Right hindlimb (tissue), 1 donor: Measurements from ENCODE around the gene COL4A2.

Experiments used
- DNase-seq: peaks from one replicate; pipeline ENCODE4 v3.0.0-alpha.2; 2018

COL4A2 gene

DNA sequence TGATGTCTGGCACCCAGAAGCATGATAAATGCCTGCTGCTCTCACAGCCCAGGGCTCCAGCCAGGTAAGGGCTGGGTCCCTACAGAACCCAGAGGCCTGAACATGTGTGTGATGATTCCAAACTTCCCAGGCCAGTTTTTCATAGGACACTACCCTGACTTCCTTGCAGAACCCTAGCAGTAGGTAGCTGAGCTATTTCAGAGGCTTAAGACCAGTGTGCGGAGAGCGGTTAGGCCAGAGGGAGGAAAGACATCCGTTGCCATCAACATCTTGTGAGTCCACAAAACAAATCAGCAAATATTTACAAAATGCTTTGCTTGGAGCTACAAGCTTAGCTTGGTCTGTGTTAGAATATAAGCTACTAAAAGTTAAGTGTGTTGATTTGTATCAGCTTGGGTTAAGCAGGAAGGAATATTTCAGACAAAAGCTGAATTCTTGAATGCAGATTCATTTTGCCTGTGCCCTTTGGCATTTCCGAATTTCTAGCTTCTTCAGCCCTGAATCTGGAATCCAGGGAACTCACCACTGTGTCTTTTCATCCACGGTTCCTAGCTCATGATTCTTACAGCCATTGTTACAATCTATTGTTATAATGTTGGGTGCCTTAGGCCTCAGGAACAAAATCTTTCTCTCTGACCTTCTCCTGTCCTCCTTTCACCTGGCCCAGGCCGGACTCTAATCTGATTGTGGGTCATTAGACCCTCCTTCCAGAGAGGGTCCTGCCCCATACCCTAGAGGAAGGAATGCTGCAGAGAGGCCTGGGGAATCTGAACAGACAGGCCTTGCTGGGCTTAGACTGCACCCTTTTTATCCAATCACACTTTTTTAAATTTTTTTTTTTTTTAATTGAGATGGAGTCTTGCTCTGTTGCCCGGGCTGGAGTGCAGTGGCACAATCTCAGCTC, 242.1 kb downstream of the COL4A2 start:
- no peak for DNase-seq

DNA sequence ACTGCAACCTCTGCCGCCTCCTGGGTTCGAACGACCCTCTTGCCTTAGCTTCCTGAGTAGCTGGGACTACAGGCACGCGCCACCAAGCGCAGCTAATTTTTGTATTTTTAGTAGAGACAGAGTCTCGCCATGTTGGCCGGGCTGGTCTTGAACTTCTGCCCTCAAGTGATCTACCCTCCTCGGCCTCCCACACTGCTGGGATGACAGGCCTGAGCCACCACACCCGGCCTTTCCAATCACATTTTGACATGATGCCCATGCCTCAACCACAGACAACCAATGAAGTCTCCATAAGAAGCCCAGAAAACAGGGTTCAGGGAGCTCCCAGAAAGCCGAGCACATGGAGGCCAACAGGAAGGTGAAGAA, 242.7 kb downstream of the COL4A2 start:
- DNase-seq: no peak

DNA sequence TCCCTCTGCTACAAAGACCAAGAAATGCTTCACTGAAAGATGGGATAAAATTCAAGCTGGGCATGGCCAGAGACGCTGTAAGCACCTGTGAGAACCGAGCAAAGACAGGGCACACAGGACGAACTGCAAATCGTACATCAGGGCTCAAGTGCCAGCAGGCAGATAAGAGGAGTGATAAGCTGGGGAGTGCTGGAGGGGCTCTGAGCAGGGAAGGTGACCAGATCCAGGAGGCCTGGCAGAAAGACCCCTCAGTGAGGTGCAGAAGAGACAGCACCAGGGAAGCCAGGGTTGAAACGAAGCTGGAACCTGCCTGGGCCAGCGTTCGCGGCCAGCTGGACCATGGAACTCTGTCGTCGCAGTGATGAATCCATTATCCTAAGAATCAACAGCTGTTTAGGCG, 244.2 kb downstream of the COL4A2 start:
- no peak for DNase-seq

DNA sequence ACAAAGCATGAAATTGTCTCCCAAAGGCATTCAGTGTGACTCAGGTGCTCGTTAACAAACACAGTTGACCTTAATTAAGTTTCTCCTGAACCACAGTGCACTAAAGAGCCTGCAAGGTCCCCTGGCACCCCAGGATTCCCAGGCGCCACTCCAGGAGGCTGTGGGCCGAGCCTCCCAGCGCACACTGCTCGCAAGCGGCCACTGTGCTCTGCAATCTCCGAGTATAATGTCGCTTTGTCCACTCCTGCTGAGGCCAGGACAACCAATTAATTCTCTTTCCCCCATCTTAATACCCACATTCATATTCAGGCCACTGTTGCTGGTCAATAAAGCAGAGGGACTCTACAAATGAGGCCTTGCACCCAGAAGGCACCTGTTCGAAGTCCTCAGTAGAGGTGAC, 245.7 kb downstream of the COL4A2 start:
- DNase-seq: no peak

DNA sequence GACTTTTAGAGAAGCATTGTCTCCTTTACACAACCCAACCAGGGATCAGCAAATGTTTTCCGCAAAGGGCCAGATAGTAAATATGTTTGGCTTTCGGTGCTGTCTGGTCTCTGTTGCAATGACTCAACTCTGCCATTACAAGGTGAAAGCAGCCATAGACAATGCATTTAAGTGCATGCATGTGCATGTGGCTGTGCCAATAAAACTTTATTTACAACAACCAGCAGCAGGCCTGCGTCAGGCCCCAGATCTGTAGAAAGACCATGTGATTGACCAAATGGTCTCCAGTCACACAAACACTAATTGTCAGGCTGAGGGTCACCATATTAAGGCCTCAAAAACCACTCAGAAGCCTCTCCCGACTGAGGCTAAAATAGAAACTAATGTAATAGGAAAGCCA, 246.3 kb downstream of the COL4A2 start:
- no peak for DNase-seq

DNA sequence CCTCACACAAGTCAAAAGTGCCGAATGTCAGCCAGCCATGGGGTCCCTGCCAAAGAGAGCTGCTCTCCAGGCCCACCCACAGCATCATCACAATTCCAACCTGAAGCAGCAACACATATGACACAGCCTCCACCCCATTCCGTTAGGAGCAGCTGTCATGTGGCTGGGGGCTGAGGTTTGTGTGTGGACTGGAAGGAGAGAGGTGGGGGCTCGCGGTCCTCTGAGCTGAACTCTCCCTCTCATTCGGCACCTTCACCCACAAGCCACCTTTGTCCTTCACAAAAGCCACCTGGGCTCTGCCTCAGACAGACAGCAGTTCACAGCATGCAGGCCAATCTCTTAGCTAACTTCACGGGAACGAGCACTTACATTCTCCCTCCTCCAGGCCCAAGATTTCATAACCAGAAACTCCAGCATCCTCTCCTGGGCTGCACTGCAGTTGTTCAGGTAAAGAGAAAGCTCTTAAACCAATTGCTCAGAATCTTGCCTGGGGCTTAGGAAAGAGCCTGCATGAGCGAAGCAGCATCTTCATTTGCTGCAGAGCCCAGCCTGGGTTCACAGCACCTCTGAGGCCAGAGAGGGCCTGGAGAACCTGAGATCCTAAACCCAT, 247.2 kb downstream of the COL4A2 start:
- DNase-seq: no peak

DNA sequence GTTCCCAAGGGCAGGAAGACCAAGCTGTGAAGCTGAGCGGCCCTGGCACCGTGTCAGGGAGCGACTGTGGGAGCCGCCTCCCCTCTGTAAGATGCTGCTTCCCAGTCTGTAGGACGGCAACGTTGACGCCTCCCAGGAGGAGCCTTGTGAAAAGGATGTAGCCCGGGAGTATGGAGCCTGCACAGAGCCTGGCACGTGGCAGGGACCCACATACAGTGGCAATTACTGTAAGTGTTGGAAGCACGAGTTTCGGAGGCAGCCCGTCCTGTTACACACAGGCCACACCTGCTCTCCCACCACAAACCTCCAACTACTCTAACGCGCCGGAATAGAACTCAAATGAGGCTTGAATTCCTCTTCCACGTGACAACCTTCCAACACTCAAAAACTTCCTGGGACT, 247.9 kb downstream of the COL4A2 start:
- no peak for DNase-seq

DNA sequence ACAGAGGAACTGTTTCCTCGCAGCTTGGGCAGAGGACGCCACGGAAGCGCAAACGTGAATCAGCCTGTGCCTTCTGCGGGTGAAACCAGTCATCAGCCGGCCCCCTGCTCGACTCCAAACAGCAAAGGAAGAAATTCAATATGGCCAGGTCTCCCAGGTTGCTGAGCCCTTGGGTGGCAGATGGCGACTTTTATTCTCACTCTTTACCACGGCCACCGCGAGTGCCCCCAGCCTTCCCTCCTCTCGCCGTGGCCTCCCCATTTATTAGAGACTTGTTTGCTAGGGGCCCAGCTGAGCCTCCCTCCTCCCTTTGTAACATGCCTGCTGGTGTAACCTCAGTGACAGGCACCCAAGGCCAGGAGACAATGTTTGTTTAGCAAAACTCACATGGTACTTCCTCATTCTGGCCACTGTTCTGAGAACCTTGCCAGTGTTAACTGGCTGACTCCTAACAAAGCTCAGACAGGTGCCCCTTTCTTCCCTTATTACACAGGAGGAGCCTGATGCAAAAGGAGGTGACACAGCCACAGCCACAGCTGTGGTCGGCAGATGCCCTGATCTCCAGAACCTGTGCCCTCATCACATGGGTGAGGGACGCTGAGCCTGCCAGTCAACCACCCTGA, 248.6 kb downstream of the COL4A2 start:
- no peak for DNase-seq

DNA sequence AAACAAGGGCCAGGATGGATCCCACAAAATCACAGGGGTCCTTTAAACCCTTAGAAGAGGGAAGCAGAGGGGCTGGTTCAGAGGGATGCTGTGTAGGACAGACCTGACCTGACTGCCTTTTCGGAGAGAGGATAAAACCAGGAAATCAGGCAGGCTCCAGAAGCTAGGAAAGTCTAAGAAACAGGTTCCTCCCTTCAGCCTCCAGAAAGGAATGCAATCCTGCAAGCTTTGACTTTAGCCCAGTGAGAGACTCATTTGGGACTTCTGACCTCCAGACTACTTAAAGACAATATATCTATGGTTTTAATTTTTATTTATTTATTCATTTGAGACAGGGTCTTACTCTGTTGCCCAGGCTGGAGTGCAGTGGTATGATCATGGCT, 249.1 kb downstream of the COL4A2 start:
- no peak for DNase-seq

DNA sequence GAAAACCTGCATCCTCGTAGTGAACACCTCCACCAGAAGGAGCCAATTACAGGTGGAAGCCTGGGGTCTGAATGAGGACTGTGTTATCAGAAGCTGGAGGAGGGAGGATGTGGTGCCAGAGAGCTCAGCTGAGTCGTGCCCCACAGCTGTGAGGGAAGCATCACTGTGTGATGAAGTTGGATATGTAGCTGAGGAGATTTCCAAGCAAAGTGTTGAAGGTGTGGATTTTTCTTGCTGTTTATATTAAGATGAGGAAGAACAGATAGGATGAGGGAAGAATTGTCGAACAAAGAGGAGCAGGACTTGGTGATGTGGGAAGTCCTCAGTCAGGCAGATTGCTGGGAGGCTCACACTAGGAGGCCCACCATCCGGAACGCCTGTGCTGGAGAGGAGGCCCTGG, 250.0 kb downstream of the COL4A2 start:
- no peak for DNase-seq

DNA sequence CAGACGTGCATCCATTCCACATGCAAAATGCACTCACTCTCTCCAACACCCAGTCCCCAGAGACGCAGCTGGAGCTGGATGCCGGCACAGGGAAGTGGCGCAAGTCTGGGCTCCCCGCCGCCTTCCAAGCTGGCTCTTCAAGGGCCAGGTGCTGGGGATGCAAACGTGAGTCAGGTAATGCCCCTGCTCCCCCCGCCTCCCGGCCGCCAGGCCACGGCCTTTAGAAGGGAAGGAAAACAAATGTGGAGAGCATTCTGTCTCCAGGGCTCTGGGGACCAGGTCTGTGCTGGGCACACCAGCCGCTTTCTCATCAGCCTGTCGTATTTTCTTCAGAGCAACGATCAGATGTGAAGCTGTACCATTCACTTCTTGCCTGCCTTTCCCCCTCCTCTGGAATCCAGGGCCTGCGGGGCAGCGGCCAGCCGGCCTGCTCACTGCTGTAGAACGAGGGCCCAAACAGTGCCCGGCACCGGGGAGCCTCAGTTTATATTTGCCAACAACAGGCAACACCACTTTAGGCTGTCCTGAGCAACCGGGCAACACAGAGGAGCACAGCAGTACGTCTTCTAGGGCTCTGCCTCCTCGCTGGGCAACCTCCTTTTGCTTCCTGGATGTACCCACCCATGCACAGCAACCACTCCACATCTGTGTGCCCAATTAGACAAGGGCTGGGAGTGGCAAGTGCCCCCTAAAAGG, 250.7 kb downstream of the COL4A2 start:
- no peak for DNase-seq

DNA sequence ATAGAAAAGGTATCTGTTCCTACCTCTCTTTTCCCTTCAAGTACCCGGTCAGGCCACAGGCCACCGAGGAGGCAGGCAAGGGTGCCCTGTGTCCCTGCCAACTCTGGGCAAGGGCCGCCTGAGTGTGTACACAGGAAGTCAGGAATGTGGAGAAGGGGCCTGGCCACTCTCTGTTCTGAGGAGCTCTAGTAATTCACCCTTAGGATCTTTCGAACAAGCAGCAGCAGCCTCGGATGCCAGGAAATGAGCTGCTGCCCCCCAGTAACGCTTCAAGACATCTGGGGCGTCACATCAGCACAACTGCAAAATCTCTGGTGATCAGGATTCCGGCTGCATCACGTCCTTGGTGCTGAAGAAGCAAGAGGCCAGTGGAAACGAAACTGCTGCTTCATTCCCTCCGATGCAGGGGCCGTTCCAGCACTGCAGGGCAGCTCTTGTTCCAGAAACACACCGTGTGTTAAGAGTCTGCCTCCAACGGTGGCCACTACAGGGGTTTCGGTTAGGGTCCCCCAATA, 252.4 kb downstream of the COL4A2 start:
- peak; percentile 47 for DNase-seq

DNA sequence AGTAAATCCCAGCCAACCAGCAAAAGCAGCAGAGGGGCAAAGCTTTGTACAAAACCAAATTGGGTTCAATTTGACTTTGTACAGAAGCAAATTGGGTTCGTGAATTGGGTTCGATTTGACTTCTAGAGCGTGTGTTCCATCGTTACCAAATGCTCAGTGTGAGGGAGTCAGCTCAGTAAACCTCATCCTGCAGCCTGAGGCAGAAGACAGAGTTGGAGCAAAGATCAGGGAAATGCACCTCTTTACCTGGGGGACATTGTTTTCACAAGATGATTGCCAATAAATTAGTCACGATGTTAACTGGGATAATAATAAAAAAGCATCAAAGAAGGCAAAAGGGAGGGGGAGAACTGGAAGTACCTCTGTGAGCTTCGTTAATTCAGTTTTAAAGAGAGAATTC, 252.9 kb downstream of the COL4A2 start:
- DNase-seq: no peak

DNA sequence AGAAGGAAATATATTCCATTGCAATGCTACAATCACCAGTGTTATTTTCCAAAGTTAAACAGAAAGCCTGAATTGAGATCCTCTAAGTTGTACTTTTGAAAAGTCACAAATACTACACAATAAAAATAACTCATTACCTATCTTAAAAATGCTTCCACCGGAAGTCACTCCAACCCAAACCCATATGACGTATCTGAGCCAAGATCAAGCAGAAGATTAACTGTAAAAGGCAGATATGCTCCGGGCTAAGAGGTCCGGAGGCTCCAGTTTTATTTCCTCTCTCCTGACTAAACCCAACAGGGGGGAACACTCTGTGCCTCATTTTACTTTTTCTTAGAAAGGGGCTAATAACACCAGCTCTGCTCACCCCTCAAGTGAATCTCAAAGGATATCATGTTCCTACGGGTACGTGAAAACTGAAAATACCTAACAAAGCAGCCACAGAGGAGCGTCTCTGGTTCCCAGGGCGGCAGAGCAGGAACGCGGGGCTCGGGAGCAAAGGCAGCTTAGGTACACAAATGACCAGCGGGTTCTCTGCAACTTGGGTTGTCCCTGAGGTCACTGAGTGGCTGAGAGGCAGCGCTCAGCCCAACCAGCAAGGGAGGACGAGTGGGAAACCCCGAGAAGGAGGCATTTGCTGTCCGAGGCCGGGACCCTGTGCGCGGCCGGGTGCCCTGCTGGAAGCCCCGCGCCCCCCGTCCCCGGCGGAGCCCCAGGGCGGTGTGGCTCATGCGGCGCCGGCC, 253.7 kb downstream of the COL4A2 start:
- DNase-seq: no peak

DNA sequence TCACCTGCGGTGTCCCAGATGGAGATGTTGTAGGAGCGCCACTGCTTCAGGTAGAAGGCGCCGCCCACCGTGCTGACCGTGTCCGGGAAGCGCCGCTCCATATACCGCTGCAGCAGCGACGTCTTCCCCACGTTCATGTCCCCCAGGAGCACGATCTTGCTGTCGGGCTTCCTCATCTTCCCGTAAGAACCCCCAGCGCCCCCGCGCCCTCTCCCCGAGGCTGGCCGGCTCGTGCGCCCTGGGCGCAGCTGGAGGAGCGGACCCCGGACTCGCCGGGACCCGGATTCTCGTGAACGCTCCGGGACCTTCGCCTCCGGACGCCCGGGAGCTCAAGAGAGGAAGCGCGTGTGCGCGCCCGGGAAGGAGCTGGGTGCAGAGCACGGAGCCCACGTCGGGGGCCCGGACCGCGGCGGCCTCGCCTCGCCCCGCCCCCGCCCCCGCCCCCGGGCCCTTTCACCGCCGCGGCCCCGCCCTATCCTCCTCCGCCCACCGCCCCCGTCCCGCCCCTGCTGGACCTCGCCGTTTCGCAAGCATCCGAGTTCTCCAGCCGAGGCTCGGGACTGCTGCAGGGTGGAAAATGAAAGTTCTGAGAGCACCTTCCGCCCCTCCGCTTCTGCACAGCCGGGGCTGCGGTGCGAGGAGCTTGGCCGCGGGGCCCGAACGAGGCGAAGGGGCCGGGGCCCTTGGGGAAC, 254.4 kb downstream of the COL4A2 start, which contains the start of gene RAB20:
RAB20 (minus strand) TSS at position 379 of the 692 bp plus-strand sequence; CDS start at position 176, 203 bp downstream.
- peak; percentile 90 for DNase-seq

DNA sequence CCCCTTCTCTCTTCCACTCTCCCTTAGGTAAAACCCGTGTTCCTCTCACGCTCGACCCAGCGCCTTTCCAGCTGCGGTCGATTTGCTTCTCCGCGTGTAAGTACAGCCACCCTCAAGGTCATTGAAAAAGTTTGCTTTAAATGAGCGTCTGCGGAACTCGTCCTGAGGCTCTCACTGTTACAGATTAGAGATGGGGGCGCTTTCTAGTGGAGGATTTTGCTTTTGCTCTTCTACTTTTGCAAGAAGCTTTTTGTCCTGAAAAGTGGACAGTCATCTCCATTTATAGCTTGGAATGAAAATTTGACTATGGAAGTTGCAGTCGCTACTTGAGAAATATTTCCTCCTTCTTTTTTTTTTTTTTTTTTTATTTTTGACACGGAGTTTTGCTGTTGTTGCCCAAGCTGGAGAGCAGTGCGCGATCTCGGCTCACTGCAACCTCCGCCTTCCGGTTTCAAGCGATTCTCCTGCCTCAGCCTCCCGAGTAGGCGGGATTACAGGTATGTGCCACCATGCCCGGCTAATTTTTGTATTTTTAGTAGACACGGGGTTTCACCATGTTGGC, 255.0 kb downstream of the COL4A2 start:
- DNase-seq: no peak
